K562 treated with DMSO at 1 percent for 4 hours (cell line): ENCODE results near the gene CALU. TPM values are rescaled to one million over a fixed set of nuclear protein-coding genes. Genes with fewer than 3 reads are reported as not detected.

Experiments
- total RNA-seq: library from RNA; unstranded; fragments of 300-600 nt; gene quantifications from 2 replicates; pipeline ENCODE4 v1.2.3, GENCODE V29; 2022; ENCODE audit not compliant: insufficient read depth

Gene CALU
- total RNA-seq = 178 and 192 TPM in 2 replicates

DNA sequence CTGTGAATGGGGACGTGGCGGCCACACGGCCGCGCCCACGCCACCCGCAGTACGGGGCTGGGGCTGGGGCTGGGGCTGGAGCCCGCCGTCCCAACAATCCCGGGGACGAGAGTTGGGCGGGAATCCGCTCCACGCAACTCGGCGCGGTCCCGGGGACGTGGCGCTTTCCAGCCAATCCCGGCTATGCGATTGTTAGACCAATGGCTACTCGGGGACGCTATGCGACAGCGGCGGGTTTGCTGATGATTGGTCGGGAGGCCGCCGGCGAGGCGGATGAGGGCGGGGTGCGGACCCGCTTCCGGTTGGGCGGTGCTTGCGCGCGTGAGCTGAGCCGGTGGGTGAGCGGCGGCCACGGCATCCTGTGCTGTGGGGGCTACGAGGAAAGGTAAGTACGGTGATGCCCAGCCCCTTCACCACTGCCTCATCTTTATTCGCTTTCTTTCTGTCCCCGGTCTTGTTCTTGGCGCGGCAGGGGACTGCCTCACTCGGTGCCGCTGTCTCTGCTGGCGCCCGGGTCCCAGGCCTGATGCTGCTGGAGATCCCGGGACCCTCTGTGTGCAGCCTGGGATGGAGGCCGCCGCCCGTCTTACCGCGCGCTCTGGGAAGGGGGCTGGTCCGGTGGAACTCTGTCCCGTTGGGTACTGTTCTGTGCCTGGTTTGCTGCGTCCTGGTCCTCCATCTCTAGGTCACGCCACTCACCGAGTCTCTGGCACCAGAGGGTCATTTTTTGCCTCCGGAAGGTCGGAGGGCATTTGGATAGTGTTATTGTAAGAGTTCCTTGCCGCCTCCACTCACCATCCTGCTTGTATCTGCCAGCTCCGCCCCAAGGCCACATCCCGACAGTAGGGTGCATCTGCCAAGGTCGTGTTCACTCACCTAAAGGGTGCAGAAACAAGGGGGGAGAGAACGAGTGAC, at the start of gene CALU:
TSS of gene CALU (plus strand) at position 312 of the 915 bp plus-strand sequence. CDS start 9,225 bp downstream, outside the sequence.

DNA sequence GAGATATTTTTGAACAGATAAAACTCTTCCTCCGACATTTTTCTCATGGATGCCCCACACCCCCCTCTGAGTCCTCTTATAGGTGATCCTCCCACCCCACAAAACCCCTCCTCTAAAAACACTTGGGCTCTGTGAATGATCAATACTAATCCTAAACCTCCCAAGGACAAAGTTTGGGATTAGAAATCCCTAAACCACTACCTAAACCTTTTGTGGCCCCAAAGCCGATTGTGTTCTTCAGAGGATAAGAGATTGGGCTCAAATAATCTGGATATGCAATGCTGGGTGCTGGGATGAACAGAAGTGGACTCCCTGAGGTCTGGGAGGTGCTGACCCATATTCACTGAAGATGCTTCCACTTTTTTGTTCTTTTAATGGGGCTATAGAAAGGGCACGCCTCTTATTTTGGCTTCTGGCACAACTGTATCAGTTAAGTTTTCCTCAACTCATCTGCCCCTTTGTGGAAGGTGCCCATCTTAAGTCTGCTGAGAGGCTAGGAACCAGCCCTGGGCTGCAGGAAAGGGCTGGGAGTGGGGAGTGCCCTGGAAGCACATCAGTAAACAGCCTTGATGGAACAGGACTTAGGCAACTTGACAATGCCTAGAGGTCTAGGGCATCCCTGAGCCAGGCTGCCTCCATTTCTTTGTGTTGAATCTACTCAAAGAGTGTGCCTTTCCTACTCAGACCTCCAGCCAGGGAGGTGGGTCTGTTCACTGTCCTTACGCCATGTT, 36.8 kb downstream of the CALU start, which contains the start of gene OPN1SW:
TSS of gene OPN1SW (minus strand) at position 51 of the 731 bp plus-strand sequence. CDS start at position 38, 13 bp downstream.

DNA sequence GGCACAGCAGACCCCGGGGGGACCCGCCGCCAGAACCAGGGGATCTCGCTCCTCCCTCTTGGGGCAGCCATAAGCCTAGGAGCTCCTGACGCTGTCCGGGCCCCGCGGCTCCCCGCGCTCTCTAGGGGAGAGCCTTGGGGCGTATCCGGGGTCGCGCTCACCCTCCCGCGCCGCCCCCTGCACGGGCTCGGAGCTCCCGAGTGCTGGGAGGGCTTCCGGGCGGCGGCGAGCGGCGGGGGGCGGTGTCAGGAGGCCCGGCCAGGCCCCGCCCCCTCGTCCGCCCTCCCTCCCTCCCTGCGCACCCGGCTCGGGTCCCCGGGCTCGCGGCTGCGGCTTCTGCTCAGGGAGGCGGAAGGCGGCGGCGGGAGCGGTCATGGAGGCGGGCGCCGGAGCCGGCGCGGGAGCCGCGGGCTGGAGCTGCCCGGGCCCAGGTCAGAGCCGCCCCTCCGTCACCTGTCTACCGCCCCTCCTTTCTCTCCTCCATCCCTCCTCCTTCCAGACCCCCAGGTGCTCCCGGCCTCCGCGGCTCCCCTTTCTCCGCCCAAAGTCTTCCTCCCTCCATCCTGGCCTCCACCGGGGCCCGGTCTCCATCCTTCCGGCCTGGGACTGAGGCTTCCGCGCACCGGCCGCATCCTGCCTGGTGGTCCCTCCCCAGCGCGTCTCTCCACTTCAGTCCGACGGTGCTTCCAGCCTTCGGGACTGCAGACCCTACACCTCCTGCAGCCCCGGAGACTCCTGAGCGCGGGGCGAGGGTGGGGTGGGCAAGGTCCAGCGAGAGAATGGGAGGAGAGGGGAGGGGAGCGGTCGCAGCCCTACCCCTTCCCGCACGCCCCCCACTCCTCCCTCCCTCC, 52.2 kb downstream of the CALU start, which contains the start of gene CCDC136:
TSS of gene CCDC136 (plus strand) at position 848 of the 851 bp plus-strand sequence. CDS start 444 bp downstream, outside the sequence.

Other genes starting within 250 kb of the CALU start
- gene GARIN1A, start 67.1 kb upstream of the CALU start, total RNA-seq = 0.26 and 0.65 TPM in 2 replicates
- not detected in 2 replicates for gene OPN1SW, start 36.4 kb downstream of the CALU start, total RNA-seq
- 16.1 and 38.4 TPM in 2 replicates for gene CCDC136, start 52.6 kb downstream of the CALU start, total RNA-seq
- 91.3 and 106 TPM in 2 replicates for gene FLNC, start 91.0 kb downstream of the CALU start, total RNA-seq
- gene ATP6V1F, start 123.5 kb downstream of the CALU start, total RNA-seq = 640 and 645 TPM in 2 replicates
- gene KCP, start 171.3 kb downstream of the CALU start, total RNA-seq = 0.27 TPM in 1 of 2 replicates, not detected in the other
- not detected in 2 replicates for gene IRF5, start 198.6 kb downstream of the CALU start, total RNA-seq